Endothelial cell of umbilical vein (primary cell): ENCODE measurements around the gene NANS. TPM values are rescaled to one million over a fixed set of nuclear protein-coding genes. Genes with fewer than 3 reads are reported as not detected.

ENCODE experiments used
- BruUV-seq: library from RNA; stranded (reverse); fragments of 400-500 nt; replicated peaks from 2 replicates; lab custom pipeline; 2021; lab: Mats Ljungman, UMichigan
- CTCF ChIA-PET: fragments of 300-600, 350-600 bp; sonication (Branson Sonifier 250); formaldehyde crosslinking; loops from one replicate; lab custom pipeline; 2021; ENCODE audit warnings: antibody characterized with exemption, inconsistent platforms; lab: Charles Lee
- POLR2A ChIA-PET: fragments of 300-600, 350-600 bp; sonication (Branson Sonifier 250); formaldehyde crosslinking; loops from one replicate; lab custom pipeline; 2021; ENCODE audit warnings: antibody characterized with exemption, inconsistent platforms; lab: Charles Lee
- DNase-seq: peaks from one replicate; pipeline ENCODE4 v3.0.0-alpha.2; 2011; ENCODE audit warnings: low read depth, low spot score
- FAIRE-seq: peaks from 2 replicates; lab custom pipeline; 2011; peaks lifted over from hg19 to GRCh38; lab: Jason Lieb, UNC
- H2AFZ ChIP-seq: 2 replicates; pipeline ENCODE4 v1.6.0; 2012; ENCODE audit warnings: low read depth, low read length, control low read depth, inconsistent platforms
- H3K27ac ChIP-seq: 2 replicates; pipeline ENCODE4 v1.5.1; 2011; ENCODE audit warnings: low read depth, mild to moderate bottlenecking, control low read depth, low read length, moderate library complexity; ENCODE audit not compliant: insufficient read depth
- H3K27me3 ChIP-seq, 2 experiments: 2 replicates each; pipeline versions ENCODE4 v1.6.0 to v1.6.1; 2011; ENCODE audit warnings: low read length in 2 of 2, mixed read lengths in 1 of 2; ENCODE audit not compliant: control insufficient read depth in 2 of 2, insufficient read depth in 2 of 2
- H3K36me3 ChIP-seq, 2 experiments: 2 replicates in 1 of 2; 3 replicates in 1 of 2; pipeline ENCODE4 v1.5.1; 2011; ENCODE audit warnings: low read length in 2 of 2, mild to moderate bottlenecking in 1 of 2, moderate library complexity in 1 of 2; ENCODE audit not compliant: control insufficient read depth in 2 of 2, insufficient read depth in 2 of 2; ENCODE audit errors: extremely low read depth in 1 of 2
- H3K4me1 ChIP-seq: 3 replicates; pipeline ENCODE4 v1.5.1; 2011; ENCODE audit warnings: mild to moderate bottlenecking, low read length; ENCODE audit not compliant: control insufficient read depth, insufficient read depth; ENCODE audit errors: extremely low read depth
- H3K4me2 ChIP-seq: 2 replicates; pipeline ENCODE4 v1.6.1; 2011; ENCODE audit warnings: low read length, control low read depth, mixed read lengths; ENCODE audit not compliant: insufficient read depth
- H3K4me3 ChIP-seq, 3 experiments: fragments of 200-600 bp in 1 of 3; sonication (generic), shearing (Covaris generic) in 1 of 3; replicated peaks in 1 of 3; 2 replicates each; pipeline ENCODE4 v1.5.1; 2011 to 2016; ENCODE audit warnings: control low read depth in 3 of 3, low read length in 3 of 3, mild to moderate bottlenecking in 2 of 3, inconsistent platforms in 1 of 3, low read depth in 1 of 3, moderate library complexity in 1 of 3; ENCODE audit not compliant: insufficient read depth in 1 of 3
- H3K79me2 ChIP-seq: 2 replicates; pipeline ENCODE4 v1.6.0; 2012; ENCODE audit warnings: low read length, inconsistent platforms; ENCODE audit not compliant: control insufficient read depth, insufficient read depth
- H3K9ac ChIP-seq: replicated peaks from 2 replicates; pipeline ENCODE3; 2011; ENCODE audit warnings: low read length, control low read depth; ENCODE audit not compliant: insufficient read depth; ENCODE audit errors: extremely low read depth
- H3K9me1 ChIP-seq: replicated peaks from 3 replicates; pipeline ENCODE4 v1.6.0; 2011; ENCODE audit warnings: mild to moderate bottlenecking, low read length; ENCODE audit not compliant: control insufficient read depth, insufficient read depth; ENCODE audit errors: extremely low read depth
- H3K9me3 ChIP-seq: replicated peaks from 2 replicates; pipeline ENCODE4 v1.5.1; 2012; ENCODE audit warnings: low read length, inconsistent platforms; ENCODE audit not compliant: control insufficient read depth, insufficient read depth
- H4K20me1 ChIP-seq: replicated peaks from 2 replicates; pipeline ENCODE3; 2011; ENCODE audit warnings: mild to moderate bottlenecking, low read length; ENCODE audit not compliant: control insufficient read depth, insufficient read depth; ENCODE audit errors: extremely low read depth
- EZH2 ChIP-seq: IDR thresholded peaks from 2 replicates; pipeline ENCODE4 v1.6.1; 2012; ENCODE audit warnings: borderline replicate concordance, low read depth, mild to moderate bottlenecking, moderate library complexity, low read length, inconsistent platforms; ENCODE audit not compliant: severe bottlenecking
- FOS ChIP-seq: IDR thresholded peaks from 2 replicates; pipeline ENCODE4 v1.6.1; 2011; ENCODE audit warnings: mild to moderate bottlenecking, low read length, moderate library complexity, borderline replicate concordance; ENCODE audit not compliant: insufficient read depth
- JUN ChIP-seq: IDR thresholded peaks from 2 replicates; pipeline ENCODE4 v1.6.1; 2011; ENCODE audit warnings: borderline replicate concordance, low read depth; ENCODE audit not compliant: insufficient read length, insufficient read depth
- MYC ChIP-seq: IDR thresholded peaks from one replicate; pipeline ENCODE4 v1.6.1; 2011; ENCODE audit warnings: mild to moderate bottlenecking, low read depth, low read length
- POLR2A ChIP-seq: IDR thresholded peaks from 2 replicates; pipeline ENCODE4 v1.6.1; 2012; ENCODE audit warnings: low read depth, mild to moderate bottlenecking, control low read depth, low read length
- POLR2AphosphoS5 ChIP-seq: IDR thresholded peaks from 2 replicates; pipeline ENCODE4 v1.6.1; 2012; ENCODE audit warnings: low read depth, mild to moderate bottlenecking, control low read depth, low read length, moderate library complexity; ENCODE audit not compliant: insufficient read depth
- dilution Hi-C: fragments of 300-500 bp; cut with MboI; formaldehyde crosslinking; loops from one replicate; pipeline ENCODE4 v1.15.0; 2019; ENCODE audit warnings: low sequenced_read_pairs; ENCODE audit not compliant: extremely low pct_ligation_motif_present
- intact Hi-C: fragments of 100-400 bp; cut with micrococcal nuclease; formaldehyde crosslinking; loops from one replicate; pipeline ENCODE4 v1.10.0; 2022
- polyA plus RNA-seq, 4 experiments: library from polyadenylated mRNA; depleted of rRNA in 3 of 4; stranded (reverse) in 3 of 4; unstranded in 1 of 4; fragments of >200 nt; gene quantifications; 2 replicates each; pipeline versions ENCODE4 v1.2.1 to v1.2.3, GENCODE V29; 2011 to 2012; ENCODE audit warnings: missing spikeins in 1 of 4
- total RNA-seq: library from RNA; stranded (reverse); gene quantifications from 2 replicates; pipeline ENCODE4 v1.2.3, GENCODE V29; 2021
- TF ChIP-seq, protein P1 (sequence below), 2 donors: IDR thresholded peaks; 1 replicate in 1 of 2; 2 replicates in 1 of 2; pipeline ENCODE4 v1.5.1; 2011; ENCODE audit warnings: low read length in 2 of 2, mild to moderate bottlenecking in 2 of 2, moderate library complexity in 2 of 2, control low read depth in 1 of 2, inconsistent platforms in 1 of 2, low read depth in 1 of 2; ENCODE audit not compliant: insufficient read depth in 1 of 2; ENCODE audit errors: extremely low read depth in 1 of 2
- TF ChIP-seq, protein P2 (sequence below): IDR thresholded peaks from 2 replicates; pipeline ENCODE4 v1.6.1; 2011; ENCODE audit not compliant: insufficient read depth, insufficient read length

NANS gene
- total and polyA plus RNA-seq, 2 donors (not counting 3 experiments of a cell fraction or from before 2014, with no cell fraction given): 85.1 to 108 TPM

GRCh38 chr9:98034593-98035546 is 21.7 kb upstream of the NANS start:
- Histone ChIP-seq H3K4me2 (no peak overlapping the region), H3K4me1 (peaks cover 13% of the 10 kb centered on the region), H3K79me2 (no peaks in the 10 kb centered on the region), H3K9me3 (no peaks in the 10 kb centered on the region), H3K27ac (peak overlapping the region; percentile 65), H3K4me3 (no peak overlapping the region), H3K36me3 (no peaks in the 10 kb centered on the region), H3K9ac (no peak overlapping the region), H3K27me3 (no peaks in the 10 kb centered on the region), H3K9me1 (no peaks in the 10 kb centered on the region), H2AFZ (peak overlapping the region; percentile 47), H4K20me1 (no peaks in the 10 kb centered on the region)
- DNase-seq (peak; percentile 75), FAIRE-seq (peak; percentile 90)
- no TSS peak for BruUV-seq
- ChIA-PET CTCF (interaction anchor here (0.5 to 2.4 kb wide), 38 partner anchors 11 to 771 kb away, joined by 3 to 40 read pairs (median 6); partner anchors contain the start of genes ANP32B, NANS, TBC1D2 and TRMO), POLR2A (interaction anchor here (1.3 kb wide), 1 partner anchor 21 kb away, joined by 4 read pairs; no protein-coding TSS in a partner anchor)
- dilution Hi-C loops: no loop called here
- no peak for TF ChIP-seq POLR2A
- TF ChIP-seq, protein P1, sequence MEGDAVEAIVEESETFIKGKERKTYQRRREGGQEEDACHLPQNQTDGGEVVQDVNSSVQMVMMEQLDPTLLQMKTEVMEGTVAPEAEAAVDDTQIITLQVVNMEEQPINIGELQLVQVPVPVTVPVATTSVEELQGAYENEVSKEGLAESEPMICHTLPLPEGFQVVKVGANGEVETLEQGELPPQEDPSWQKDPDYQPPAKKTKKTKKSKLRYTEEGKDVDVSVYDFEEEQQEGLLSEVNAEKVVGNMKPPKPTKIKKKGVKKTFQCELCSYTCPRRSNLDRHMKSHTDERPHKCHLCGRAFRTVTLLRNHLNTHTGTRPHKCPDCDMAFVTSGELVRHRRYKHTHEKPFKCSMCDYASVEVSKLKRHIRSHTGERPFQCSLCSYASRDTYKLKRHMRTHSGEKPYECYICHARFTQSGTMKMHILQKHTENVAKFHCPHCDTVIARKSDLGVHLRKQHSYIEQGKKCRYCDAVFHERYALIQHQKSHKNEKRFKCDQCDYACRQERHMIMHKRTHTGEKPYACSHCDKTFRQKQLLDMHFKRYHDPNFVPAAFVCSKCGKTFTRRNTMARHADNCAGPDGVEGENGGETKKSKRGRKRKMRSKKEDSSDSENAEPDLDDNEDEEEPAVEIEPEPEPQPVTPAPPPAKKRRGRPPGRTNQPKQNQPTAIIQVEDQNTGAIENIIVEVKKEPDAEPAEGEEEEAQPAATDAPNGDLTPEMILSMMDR (IDR thresholded peaks at IDR 0.05; ENCODE audit: extremely low read depth in 1 of 2, insufficient read depth in 1 of 2, low read depth in 1 of 2, low read length in 2 of 2): peak; percentile 74 to 87
- intact Hi-C loops: loop anchor here (1.0 to 5.0 kb wide), 3 partner anchors 52 to 323 kb away; partner anchors contain the start of gene ANP32B

GRCh38 chr9:98037357-98037756 is 19.2 kb upstream of the NANS start:
- Histone ChIP-seq H3K79me2 (no peaks in the 10 kb centered on the region), H3K9ac (no peak overlapping the region), H3K9me3 (no peaks in the 10 kb centered on the region), H4K20me1 (no peaks in the 10 kb centered on the region), H3K36me3 (no peaks in the 10 kb centered on the region), H3K4me1 (peaks cover 13% of the 10 kb centered on the region), H3K9me1 (no peaks in the 10 kb centered on the region), H3K27me3 (no peaks in the 10 kb centered on the region), H3K27ac (no peak overlapping the region), H2AFZ (no peak overlapping the region), H3K4me2 (no peak overlapping the region), H3K4me3 (no peak overlapping the region)
- FAIRE-seq (peak; percentile 95), DNase-seq (peak; percentile 25)
- intact Hi-C loops (no loop called here), dilution Hi-C loops (no loop called here)
- TF ChIP-seq EZH2: no peak
- TF ChIP-seq FOS: no peak
- TF ChIP-seq POLR2A: no peak
- no peak for TF ChIP-seq JUN
- TF ChIP-seq, protein P2, sequence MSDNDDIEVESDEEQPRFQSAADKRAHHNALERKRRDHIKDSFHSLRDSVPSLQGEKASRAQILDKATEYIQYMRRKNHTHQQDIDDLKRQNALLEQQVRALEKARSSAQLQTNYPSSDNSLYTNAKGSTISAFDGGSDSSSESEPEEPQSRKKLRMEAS: no peak
- TF ChIP-seq, protein P1 (IDR thresholded peaks at IDR 0.05; ENCODE audit: extremely low read depth in 1 of 2, insufficient read depth in 1 of 2, low read depth in 1 of 2, low read length in 2 of 2): no peak
- TF ChIP-seq MYC: no peak
- no peak for TF ChIP-seq POLR2AphosphoS5
- BruUV-seq: no TSS peak
- ChIA-PET CTCF (interaction anchor here (1.0 to 2.0 kb wide), 7 partner anchors 13 to 54 kb away, joined by 3 to 5 read pairs (median 4); partner anchors contain the start of genes ANP32B and NANS), POLR2A (interaction anchor here (0.7 kb wide), 1 partner anchor 19 kb away, joined by 3 read pairs; the partner anchor contains the start of gene NANS)
